Stimulated activated CD4-positive, alpha-beta T cell treated with anti-CD3 and anti-CD28 coated beads, Interleukin-1b, Interleukin-23, amount 100 ng/mL, for 1 hour (primary cell): ENCODE measurements around the gene RHOT1.

ENCODE experiments used
- DNase-seq, 2 donors: peaks; one replicate each; pipeline ENCODE4 v3.0.0-alpha.2; 2020; ENCODE audit warnings: low read depth in 2 of 2

RHOT1 gene

GRCh38 chr17:32269377-32269776 is 127.1 kb downstream of the RHOT1 start:
- no peak for DNase-seq

- DNase-seq = no peak
These were observed 129.5 kb downstream of the RHOT1 start for GRCh38 chr17:32271844-32272243.

- DNase-seq = no peak
These were observed 131.8 kb downstream of the RHOT1 start for GRCh38 chr17:32274101-32274500.

- no peak for DNase-seq
These were observed 132.3 kb downstream of the RHOT1 start for GRCh38 chr17:32274643-32275042.
